Stimulated activated CD8-positive, alpha-beta memory T cell treated with anti-CD3 and anti-CD28 coated beads, Interleukin-12 subunit alpha, Interleukin-12 subunit beta, amount 100 ng/mL, for 1 hour (primary cell): ENCODE data around the gene SPATS2.
"Not testable (repeated sequence)": the region's sequence is repeated elsewhere in the genome, so short reads cannot be mapped to it uniquely, and the experiment has no call there.

ENCODE experiments used
- DNase-seq: peaks from one replicate; pipeline ENCODE4 v3.0.0-alpha.2; 2020; ENCODE audit warnings: low read depth

SPATS2 gene

GRCh38 chr12:49410818-49411217, 43.6 kb downstream of the SPATS2 start:
- no peak for DNase-seq

DNA sequence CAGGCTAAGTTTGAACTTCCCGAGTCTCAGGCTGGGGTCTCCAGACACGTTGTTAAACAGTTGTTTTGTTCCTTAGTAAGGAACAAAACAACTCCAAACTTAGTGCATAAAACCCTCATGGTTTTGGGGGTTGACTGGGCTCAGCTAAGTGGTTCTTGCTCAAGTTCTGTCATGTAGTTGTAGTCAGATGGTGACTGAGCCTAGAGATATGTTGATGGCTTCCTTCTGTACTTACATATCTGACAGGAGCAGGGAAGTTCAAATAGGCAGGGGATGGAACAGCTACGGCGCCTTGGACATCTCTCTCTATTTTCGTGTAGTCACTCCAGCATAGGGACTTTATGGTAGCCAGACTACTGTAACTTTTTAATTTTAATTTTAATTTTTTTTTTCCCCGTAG, 45.7 kb downstream of the SPATS2 start:
- no peak for DNase-seq

DNA sequence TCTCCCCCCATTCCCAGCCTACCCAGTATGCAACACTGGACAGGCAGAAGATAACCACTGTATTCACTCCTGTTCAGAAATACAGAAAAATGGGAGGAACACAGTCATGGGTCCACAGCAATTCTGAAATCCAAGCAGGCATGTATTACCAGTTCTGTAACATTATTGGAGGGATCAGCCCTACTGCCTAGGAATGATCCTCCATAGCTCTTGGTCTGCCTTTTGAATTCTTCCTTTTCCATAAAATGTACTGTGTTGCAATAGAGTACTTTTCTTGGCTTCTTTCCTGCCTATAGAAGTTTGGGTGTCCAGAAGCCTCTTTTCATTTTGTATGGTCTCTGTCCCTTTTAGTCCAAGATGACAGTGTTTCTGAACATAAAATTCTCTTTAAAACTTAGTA, 46.5 kb downstream of the SPATS2 start:
- DNase-seq, result no peak

GRCh38 chr12:49414364-49414763, 47.1 kb downstream of the SPATS2 start:
- no peak for DNase-seq

DNA sequence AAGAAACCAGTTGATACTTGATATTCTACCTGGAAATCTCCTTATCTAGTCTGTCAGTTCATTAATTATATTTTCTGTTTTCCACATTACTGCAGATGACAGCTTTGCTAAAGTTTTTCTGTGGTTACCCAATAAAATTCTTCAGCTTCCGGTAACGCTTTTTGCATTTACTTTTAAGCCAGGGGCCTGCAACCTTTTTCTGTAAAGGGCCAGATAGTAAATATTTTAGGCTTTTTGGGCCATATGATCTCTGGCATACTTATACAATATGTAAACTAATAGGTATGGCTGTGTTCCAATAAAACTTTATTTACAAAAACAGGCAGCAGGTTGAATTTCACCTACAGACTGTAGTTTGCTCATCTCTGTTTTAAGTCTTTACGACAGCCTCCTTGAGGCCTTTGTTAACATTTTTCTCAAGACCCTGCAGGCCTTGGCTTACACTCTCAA, 48.3 kb downstream of the SPATS2 start:
- no peak for DNase-seq

GRCh38 chr12:49416892-49417291, 49.6 kb downstream of the SPATS2 start:
- DNase-seq, result no peak

DNA sequence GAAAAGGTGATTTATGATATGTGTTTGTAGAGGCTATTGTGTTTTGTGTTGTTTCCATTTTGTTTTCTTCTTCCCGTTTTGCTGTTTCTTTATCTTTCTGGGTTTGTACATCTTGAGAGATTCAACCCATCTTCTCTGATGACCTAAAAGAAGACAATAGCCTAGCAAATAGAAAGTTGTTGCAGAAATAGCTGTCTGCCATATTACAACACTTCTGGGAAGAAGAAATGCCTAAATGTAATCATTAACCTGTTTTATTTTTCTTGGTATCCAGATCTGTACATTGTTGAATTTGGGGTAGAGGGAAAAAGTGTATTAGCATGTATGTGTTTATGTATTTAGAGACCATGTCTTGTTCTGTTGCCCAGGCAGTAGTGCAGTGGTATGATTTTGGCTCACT, 50.3 kb downstream of the SPATS2 start:
- no peak for DNase-seq

GRCh38 chr12:49420556-49420955, 53.3 kb downstream of the SPATS2 start:
- no peak for DNase-seq

- no peak for DNase-seq
Observed at GRCh38 chr12:49422114-49422513, 54.9 kb downstream of the SPATS2 start.

- no peak for DNase-seq
Observed at GRCh38 chr12:49428793-49429192, 61.5 kb downstream of the SPATS2 start.

DNA sequence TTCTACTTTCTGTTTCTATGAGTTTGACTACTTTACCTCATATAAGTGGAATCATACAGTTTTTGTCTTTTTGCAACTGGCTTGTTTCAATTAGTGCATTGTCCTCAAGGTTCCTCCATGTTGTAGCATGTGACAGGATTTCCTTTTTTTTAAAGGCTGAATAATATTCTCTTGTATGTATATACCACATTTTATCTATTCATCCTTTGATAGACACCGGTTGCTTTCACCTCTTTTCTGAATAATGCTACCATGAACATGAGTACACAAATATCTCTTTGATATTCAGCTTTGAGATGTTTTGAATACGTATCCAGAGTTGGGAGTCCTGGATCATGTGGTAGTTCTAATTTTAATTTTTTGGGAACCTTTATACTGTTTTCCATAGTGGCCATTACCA, 65.4 kb downstream of the SPATS2 start:
- DNase-seq, result no peak

DNA sequence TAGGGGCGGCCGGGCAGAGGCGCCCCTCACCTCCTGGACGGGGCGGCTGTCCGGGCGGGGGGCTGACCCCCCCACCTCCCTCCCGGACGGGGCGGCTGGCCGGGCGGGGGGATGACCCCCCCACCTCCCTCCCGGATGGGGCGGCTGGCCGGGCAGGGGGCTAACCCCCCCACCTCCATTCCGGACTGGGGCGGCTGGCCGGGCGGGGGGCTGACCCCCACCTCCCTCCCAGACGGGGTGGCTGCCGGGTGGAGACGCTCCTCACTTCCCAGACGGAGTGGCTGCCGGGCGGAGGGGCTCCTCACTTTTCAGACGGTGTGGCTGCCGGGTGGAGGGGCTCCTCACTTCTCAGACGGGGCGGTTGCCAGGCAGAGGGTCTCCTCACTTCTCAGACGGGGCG, 69.5 kb downstream of the SPATS2 start:
- not testable (repeated sequence) for DNase-seq

DNA sequence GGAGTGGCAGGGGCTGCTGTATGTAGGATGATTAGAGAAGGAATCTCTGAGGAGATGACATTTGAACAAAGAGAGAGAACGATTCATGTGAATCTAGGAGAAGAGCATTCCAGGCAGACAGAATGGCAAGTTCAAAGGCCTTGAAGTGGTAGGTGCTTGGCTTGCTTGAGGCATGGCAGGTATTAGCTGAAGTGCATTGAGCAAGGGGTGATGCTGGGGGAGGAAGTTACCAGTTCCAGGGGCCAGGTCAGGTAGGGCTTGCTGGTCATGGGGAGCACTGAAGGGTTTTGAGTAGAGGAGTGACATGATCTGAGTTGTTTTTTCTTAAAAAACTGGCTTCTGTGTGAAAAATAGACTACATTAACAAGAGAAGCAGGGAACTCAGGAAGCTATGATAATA, 71.8 kb downstream of the SPATS2 start:
- DNase-seq, result no peak

DNA sequence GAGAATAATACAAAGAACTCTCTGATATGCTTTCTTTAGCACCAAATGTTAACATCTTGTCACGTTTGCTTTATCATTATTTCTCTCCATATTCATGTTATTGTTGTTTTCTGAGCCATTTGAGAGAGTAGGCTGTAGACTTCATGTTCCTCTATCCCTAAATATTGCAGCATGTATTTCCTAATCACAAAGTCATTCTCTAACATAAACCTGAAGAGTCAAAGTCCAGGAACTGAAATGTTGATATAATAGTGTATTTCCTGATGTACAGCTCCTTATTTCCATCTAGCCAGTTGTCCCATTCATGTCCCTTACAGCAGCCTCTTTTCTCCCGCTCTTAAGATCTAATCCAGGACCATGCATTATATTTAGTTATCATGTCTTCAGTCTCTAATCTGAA, 72.8 kb downstream of the SPATS2 start:
- no peak for DNase-seq

DNA sequence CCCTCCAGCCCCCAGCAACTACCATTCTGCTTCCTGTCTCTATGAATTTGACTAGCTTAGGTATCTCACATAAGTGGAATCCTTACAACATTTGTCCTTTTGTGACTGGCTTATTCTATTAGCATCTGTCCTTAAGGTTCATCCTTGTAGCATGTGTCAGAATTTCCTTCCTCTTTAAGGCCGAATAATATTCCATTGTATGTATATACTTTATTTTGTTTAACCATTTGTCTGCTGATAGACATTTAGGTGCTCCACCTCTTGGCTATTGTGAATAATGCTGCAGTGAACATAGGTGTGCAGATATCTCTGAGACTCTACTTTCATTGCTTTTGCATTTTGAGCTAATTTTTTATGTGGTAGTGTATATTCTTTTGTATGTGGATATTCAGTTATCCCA, 75.7 kb downstream of the SPATS2 start:
- DNase-seq, result no peak

GRCh38 chr12:49446571-49446970, 79.3 kb downstream of the SPATS2 start:
- no peak for DNase-seq

- no peak for DNase-seq
Observed at GRCh38 chr12:49448858-49449257, 81.6 kb downstream of the SPATS2 start.

DNA sequence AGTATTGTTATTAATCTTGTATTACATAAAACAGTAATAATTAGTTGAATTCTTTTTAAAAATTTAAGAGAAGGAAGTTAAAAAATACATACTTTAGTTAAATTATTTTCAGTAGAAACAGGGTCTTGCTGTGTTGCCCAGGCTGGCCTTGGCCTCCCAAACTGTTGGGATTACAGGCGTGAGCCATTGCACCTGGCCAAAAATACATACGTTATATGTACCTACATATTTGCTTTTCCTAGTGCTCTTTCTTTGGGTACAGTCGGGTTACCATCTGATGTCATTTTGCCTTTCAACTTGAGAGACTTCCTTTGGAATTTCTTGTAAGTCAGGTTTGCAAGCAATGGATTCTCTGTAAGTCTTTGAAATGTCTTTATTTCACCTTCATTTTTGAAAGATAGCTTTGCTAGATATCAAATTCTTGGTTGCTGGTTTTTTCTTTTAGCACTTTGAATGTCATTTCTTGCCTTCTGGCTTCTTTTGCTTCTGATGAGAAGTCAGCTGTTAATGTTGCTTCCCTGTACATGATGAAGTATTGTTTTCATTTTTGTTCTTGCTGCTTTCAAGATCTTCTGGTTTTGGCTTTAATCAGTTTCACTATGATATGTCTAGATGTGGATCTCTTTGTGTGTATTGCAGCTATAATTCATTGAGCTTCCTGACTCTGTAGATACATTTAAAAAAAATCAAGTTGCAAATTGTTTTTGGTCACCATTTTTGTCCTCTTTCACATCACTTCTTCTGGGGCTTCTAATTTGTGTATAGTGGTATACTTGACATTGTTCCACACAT, 84.4 kb downstream of the SPATS2 start:
- no peak for DNase-seq

DNA sequence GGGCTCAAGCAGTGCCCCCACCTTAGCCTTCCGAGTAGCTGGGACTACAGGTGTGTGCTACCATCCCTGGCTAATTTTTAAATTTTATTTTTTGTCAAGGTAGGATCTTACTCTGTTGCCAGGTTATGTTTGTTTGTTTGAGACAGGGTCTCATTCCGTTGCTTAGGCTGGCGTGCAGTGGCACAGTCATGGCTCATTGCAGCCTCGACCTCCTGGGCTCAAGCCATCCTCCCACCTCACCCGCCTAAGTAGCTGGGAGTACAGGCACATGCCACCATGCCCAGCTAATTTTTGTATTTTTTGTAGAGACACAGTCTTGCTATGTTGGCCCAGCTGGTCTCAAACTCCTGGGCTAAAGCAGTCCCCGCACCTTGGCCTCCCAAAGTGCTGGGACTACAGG, 88.2 kb downstream of the SPATS2 start:
- no peak for DNase-seq

DNA sequence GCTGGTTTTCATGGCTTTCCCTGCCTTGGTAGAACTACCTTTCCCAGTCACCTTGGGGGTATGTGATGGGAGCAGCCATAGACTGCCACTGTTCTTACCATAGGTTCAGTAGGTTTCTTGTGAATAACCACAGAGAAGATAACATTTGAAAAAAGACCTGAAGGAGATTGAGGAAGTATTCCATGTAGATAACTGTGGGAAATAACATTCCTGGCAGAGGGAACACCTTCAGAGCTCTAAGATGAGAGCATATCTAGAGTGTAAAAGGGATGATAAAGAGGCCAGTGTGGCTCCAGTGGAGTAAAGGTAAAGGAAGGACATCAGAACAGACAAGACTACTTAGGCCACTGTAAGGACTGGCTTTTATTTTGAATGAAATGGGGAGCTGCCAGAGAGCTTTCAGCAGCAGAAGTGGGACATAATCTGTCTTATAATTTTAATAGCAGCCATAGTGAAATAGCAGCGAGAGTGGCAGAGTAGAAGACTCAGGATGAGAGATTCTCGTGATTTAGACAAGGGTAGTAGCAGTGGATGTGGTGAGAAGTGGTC, 88.9 kb downstream of the SPATS2 start:
- DNase-seq, result no peak

- DNase-seq, result no peak
Observed at GRCh38 chr12:49458816-49459215, 91.6 kb downstream of the SPATS2 start.

GRCh38 chr12:49461221-49461620, 94.0 kb downstream of the SPATS2 start:
- DNase-seq, result no peak

DNA sequence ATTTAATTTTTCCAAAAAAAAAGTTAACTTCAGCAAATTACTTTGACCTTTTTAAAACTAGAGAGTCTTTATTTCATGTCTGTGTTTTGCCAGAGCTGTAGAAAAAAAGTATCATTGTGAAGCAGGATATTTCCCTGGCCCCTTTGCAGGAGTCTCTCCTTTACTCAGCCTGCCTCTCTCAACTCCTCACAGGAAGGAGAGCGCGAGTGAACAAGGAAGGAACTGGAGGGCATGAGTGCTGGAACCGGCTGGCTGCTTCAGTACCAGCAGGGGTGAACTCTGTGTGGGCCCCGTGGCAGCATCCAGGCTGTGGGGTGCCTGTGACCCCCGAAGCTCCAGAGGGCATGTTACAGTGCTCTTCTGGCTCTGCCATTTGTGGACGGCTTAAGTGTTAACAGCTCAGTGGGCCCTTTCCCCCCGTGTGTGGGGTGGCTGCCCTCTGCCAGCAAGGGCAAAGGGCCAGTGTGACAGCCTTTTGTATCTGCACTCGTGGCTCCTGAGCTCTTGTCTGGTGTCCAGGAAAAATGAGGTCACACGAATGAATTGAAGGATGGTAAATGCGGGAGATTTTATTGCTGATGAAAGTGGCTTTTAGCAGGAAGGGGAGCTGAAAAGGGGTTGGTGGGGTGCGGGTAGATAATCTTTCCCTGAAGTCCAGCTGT, 95.0 kb downstream of the SPATS2 start:
- DNase-seq, result no peak
